GM19372 (cell line): ENCODE data around the gene SLC27A2.
"Not testable (repeated sequence)": the region's sequence is repeated elsewhere in the genome, so short reads cannot be mapped to it uniquely, and the experiment has no call there.

Experiments
- ATAC-seq: cut with Tn5 transposase; IDR thresholded peaks from one replicate; pipeline ENCODE4 v1.9.1; 2021; ENCODE audit warnings: mild to moderate bottlenecking, low read depth, moderate library complexity; ENCODE audit not compliant: unreplicated experiment

The SLC27A2 gene

DNA sequence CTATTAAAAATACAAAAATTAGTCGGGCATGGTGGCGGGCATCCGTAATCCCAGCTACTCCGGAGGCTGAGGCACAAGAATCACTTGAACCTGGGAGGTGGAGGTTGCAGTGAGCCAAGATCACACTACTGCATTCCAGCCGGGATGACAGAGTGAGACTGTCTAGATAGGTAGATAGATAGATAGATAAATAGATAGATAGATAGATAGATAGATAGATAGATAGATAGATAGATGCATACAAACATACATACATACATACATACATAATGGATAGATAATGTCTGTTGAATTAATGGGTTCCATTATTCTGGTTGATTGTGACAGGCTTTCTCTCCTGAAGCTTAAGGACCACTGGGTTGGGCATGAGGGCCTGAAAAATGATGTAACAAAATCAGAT is 6.8 kb downstream of the SLC27A2 start:
- ATAC-seq: not testable (repeated sequence)

DNA sequence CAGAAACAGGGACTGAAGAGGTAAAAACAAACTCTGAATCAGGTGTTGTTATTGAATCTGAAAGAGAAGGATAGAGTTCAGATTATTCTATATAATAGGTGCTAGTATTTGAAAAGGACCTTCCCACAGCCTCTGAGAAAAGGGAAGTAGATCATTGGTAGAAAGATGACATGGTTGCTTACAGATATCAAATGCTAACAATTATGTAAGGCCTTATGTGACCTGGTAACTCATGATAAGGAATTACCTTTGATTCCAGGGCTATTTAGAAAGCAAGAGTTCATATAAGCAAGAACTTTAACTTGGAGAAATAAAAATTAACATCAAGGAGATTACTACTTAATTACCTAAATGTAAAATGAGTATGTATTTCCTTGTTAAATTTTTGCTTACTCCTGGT is 7.6 kb downstream of the SLC27A2 start:
- ATAC-seq: no peak

DNA sequence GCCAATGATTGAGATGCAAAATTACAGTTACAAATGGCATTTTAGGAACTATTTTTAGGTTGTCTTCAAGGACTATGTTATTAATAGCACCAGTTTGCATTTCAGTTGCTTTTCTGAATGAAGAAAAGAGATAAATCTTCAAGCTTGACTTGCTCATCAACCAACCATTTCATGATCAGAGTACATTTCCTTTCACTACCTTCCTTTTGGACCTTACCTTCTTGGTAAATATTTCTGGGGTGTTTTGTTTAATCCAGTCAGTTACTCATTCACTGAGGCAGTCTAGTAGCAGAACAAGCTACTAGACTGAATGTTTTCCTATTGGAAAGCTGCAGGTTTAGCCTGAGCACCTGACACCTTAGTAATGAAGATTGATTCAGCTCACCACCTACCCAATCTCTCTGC is 8.2 kb downstream of the SLC27A2 start:
- no peak for ATAC-seq

DNA sequence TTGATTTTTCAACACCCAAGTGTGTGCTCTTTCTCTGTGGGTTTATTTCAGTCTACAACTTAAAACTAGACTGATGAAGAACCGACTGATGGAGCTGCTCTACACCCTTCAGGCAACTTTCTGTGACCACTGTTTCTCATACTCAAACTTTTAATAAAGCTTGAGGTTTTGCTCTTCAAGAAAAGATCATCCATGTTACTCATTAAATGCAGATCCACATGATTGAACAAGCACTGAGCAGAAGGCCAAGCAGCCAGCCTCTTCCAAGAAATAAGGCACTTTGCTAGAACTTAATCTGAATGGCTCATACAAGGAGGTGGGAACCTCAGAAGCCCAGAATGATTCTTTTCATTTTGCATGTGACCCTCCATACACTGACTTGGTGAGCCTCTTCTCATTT is 8.7 kb downstream of the SLC27A2 start:
- ATAC-seq: no peak

DNA sequence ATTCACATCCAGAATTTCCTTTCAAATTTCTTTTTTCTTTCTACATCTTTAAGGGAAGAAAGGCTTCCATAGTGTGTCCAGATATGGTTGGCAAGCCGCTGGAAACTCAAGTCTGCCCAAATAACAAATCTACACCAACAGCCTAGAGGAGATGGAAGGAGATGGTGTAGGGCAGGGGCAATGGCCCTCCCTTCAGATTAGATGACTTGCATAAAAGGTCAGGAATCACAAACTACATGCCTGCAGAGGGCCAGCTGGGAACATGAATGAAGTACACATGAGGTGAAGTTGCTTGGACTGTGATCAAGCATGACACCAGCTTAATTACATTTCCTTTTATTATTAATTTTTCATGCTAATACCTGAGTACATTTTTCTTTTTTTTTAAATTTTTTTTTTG is 10.2 kb downstream of the SLC27A2 start:
- no peak for ATAC-seq

DNA sequence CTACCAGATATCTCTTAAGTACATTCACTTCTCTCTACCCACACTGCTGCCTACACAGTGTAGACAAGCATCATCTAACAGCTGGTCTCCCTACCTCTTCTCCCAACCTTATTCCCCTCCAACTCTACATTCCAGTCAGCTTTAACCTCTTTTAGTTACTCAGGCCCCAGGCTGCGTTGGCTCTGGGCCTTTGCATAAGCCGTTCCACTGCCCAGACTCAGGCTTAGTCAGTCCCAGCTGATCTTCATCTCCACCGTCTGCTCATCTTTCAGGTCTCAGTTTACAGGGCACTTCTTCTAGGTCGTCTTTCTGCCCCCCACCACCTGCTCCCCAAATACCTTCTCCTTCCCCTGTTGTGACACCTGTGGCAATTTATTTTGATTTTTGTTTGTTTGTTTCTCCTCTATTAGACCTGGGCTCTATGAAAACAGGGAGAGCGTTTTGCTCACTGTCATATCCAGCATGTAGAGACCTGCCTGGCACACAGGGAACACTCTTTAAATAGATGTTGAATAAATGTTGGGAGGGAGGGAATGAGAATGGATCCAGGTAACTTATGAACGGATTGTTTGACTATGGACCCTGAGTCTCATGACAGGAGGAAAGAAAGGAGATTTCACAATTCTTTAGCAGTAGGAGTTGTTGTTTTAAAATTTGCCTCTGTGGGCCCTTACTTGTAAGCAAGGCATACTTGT is 11.1 kb downstream of the SLC27A2 start:
- no peak for ATAC-seq

DNA sequence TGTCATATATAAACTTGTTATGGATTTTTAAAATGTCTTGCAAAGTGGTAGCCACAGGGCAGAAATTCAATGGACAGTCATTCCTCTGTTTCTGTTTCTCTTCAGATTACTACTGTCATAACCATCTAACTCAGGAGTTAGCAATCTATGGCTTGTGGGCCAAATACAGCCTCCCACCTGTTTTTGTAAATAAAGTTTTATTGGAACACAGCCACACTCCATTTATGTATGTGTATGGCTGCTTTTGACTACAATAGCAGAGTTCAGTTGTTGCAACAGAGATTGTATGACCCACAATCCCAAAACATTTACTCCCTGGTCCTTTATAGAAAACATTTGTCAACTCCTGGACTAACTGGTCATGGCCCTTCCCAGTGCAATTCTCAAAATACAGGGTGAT is 20.0 kb downstream of the SLC27A2 start:
- ATAC-seq: no peak

DNA sequence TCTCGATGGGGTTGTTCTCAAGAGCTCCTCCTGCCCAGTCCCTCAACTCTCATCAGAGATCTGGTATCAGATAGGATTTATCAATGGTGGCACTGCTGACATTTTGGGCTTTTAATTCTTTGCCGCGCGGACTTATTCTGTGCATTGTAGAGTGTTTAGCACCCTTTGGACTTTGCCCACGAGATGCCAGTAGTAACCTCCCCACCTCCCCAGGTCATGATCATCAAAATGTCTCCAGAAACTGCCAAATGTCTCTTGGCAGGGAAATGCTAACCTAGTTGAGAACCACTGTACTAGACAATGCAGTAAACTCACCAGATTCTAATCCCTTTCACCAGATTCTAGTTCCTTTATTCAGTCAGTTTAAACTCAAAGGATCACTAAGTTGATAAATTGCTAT is 24.0 kb downstream of the SLC27A2 start:
- no peak for ATAC-seq

DNA sequence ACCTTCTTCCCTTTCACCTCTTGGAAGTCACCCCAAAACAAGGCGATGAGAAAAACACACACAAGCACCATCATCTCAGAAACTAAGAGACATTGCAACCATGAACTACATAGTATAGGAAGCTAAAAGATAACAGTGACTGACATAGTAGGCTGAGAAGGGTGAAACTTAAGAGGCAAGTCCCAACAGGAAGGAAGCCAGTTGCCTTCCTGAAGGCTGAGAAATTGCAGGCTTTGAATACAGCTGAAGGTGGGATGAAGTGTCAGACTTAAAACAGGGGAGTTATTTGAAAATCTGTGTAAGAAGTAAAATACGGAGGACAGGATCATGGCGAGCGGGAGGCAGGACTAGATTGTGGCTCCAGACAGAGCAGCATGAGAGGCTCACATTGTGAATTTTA is 27.8 kb downstream of the SLC27A2 start:
- ATAC-seq: no peak

DNA sequence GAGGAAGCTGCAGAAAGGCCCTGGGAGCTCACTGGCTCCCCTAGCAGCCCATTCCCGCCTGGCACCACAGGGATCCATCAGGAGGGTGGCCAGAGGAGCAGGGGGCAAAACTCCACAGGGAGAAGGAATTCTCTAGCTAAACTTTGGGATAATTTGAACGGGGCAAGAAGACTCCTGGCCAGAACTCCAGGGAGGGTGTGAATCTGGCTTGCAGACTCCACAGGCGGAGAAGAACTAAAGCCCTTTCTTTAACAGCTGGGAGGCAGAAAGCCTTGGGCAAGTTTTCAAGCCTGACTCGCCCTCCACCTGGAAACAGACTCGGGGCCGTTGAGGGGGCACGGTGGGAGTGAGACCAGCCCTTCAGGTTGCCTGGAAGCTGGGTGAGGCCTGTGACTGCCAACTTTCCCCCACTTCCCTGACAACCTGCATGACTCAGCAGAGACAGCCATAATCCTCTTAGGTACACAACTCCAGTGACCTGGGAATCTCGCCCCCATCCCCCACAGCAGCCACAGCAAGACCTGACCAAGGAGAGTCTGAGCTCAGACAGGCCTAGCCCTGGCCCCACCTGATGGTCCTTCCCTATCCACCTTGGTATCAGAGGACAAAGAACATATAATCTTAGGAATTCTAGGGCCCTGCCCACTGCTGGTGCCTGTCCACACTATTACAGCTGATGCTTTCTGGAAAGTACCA is 28.6 kb downstream of the SLC27A2 start:
- ATAC-seq: no peak

DNA sequence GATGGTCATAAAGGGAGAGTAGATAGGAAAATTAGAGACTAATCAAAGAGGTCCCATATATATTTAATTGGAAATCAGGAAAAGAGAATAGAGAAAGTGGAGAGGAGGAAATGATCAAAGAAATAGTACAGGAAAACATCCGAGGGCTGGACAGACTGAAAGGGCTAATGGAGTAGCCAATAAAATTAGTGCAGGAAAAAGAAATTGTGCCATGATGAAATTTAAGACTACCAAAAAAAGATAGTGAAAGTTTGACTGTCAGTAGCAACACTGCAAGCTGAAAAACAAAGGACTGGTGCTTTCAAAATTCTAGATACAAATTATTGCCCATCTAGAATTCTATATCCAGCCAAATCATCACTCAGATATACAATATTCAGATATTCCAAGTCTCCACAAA is 36.3 kb downstream of the SLC27A2 start:
- no peak for ATAC-seq

DNA sequence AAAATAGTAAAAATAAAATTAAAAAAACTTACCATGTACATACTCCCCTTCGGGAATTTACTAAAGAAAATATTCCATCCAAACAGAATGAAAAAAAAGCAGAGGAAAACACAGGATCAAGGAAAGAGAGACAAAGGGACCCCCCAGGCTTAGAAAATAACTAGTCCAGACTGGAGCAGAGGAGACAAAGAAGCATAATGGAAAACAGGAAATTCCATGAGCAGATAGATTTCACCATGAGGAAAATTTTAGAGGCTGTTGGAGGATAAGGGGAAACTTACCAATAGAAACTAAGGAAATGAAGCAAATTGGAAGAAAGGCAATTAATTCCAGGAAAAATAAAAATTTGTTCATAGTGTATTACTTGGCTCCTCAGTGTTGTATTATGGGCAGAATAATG is 36.7 kb downstream of the SLC27A2 start:
- ATAC-seq: no peak

DNA sequence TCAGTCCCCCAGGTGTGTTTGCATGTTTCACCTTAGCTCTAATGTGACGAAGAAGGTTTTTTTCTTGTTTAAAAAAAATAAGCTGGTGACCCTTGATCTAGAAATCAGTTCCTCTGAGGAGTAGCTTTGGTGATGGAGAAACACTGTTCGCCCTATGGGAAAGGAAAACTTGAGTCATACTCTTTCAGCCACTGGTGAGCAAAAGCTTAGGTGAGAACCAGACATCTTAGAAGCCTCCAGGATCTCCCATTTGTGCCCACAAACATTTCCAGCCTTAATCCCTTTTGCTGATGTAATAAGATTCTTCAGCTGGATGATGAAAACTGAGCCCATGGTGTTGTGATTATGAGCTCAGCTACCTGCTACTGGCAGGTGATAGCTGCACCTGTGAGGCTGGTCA is 37.8 kb downstream of the SLC27A2 start:
- ATAC-seq: no peak

DNA sequence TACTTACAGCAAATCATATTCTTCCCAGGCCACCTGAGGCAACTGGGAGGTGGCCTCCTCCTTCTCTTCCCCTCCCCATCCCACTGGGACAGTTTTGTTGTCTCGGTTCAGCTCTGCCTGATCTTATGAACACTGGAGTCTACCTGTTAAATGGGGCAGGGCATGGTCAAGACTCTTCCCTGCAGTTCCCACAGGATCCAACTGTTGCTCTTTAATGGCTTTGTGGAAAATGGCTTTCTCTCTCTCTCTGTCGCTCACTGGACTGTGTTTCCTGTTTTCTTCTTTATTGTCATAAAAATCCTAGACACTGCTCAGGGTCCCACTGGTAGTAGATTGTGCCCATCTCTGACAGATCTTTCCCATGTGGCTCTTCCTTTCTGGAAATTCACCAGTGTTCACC is 40.2 kb downstream of the SLC27A2 start:
- no peak for ATAC-seq

DNA sequence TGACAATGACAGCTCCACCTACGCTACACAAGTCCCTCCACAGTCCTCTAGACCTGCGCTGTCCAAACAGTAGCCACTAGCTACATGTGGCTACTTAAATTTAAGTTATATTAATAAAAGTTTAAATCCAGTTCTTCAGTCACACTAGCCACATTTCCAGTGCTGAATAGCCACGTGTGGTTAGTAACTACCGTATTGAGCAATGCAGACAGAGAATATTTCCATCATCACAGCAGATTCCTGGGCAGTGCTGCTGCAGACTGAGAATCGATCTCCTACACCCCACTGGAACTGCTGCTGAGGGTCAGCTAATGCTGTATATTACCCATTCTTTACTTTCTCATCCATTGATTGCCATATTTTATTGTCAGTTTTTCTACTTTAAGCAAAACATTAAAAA is 42.6 kb downstream of the SLC27A2 start:
- no peak for ATAC-seq

DNA sequence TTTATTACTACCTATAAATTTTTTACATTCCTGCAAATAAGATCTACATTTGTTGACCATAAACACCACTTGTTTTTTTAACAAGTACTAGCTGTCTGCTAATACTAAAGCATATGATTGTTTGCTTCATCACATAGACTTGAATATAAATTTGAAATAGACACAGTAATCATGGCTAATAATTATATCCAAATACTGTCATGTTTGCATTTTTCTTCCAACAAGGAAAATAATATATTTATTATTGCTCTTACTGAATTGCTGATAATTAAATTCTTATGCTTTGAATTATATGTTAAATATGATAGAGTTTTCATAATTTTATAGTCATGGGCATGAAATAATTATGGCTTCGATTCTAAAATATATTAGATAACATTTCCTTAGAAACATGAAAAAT is 43.1 kb downstream of the SLC27A2 start:
- ATAC-seq: no peak

DNA sequence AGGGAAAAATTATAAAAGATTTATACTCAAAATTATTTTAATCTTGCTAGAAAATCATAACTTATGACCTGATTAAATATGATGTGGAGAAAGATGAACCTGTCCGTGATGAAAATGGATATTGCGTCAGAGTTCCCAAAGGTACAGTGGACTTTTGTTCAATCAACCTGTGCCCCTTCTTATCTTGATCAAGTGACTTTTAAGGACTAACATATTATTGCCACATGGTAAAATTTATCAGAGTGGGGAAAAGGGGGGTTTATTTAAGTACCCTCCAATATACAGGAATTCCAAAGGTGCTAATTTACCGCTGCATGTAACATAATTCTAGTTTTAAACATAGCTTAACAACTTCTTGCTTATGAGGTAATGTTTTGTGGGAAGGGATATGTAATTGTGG is 43.9 kb downstream of the SLC27A2 start:
- no peak for ATAC-seq

DNA sequence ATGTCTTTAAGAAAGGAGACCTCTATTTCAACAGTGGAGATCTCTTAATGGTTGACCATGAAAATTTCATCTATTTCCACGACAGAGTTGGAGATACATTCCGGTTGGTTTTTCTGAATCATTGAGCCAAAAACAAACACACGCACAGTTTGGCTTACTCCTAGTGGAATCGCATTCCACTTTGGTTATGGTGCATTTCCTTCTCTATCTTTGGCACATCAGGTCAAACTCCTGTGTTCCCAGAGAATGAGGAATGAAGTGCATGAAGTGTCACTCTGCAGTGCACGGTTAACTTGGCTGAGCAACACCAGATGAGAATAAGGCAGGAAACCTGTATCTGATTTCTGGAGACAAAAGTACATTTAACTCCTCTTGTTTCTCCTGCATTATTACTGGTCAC is 45.1 kb downstream of the SLC27A2 start:
- no peak for ATAC-seq

DNA sequence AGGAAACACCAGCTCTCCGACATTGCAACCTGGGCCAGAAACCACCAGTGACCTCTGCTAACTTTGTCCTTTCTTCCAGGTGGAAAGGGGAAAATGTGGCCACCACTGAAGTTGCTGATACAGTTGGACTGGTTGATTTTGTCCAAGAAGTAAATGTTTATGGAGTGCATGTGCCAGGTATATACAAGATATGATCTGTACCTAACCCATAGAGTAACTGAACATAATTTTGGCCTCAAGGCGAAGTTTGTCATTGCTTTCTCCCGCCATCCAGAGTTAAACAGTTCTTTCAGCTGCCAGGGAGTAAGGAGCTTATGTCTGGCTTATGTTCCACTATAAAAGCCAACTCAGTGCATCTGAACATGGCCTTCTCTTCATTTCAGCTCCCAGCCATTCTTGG is 46.9 kb downstream of the SLC27A2 start:
- no peak for ATAC-seq

DNA sequence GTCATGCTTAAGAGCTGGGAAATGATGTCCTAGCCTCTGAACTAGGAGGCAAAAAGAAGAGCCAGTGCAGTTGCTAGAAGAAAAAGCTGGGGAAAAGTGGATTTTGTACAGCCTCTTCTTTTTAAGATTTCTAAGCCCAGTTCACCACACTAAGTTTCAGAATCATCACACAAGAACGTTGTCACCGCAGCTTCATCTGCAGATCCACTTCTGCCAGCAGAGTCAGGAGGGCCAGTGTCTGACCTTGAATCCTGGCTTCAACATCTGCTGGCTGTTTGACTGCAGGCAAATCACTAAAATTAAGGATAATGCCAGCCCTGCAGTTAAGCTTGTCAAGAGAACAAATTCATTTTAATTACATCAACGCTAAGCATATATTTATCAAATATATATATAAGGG is 47.3 kb downstream of the SLC27A2 start:
- no peak for ATAC-seq

DNA sequence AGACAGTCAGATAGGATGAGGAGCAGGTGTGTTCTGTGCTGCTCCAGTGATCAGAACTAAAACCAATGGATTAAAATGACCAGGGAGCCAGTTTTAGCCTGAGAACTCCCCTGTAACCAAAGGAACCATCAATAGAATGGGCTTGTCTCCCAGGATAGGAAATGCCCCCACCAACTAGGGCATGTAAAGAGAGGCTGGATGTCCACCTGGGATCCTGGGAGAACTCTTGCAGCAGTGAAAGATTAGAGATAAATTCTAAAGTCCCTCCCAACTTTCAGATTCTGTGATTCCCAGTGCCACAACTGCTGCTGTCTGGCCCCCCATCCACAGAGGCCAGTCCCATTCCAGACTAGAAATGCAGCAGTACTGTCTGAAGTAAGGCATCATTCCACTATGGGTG is 49.8 kb downstream of the SLC27A2 start:
- no peak for ATAC-seq

DNA sequence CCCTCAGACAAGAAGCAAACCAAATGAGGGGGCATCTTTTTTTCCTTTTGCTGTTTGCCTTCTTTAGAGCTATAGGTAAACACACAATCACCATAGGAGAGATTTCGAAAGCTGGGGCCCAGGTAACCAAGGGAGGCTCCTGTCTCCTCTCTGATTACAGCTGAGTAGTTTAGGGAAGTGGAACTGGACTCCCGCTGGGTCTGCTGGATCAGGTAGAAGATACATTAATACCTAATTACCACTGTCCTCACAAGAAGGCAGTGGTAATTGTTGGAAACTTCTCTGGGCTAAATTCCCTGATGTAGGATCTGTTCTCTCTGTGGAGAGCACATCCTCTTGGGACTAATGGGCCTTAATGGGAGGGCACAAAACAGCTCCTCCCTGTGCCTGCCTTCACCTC is 50.8 kb downstream of the SLC27A2 start:
- no peak for ATAC-seq
